GM10847 (cell line): Measurements from ENCODE around the gene PCSK9.

Experiments used
- POLR2A ChIP-seq: IDR thresholded peaks from 2 replicates; pipeline ENCODE4 v1.6.1; 2011; ENCODE audit not compliant: insufficient read length; ENCODE audit errors: extremely low read depth

The PCSK9 gene

GRCh38 chr1:55059302-55060132 is 20.2 kb downstream of the PCSK9 start:
- TF ChIP-seq POLR2A, result no peak

GRCh38 chr1:55060133-55060999 is 21.0 kb downstream of the PCSK9 start:
- no peak for TF ChIP-seq POLR2A

- TF ChIP-seq POLR2A, result no peak
These were observed 21.8 kb downstream of the PCSK9 start for GRCh38 chr1:55061000-55061705.

GRCh38 chr1:55061706-55062321 is 22.5 kb downstream of the PCSK9 start:
- TF ChIP-seq POLR2A, result no peak

GRCh38 chr1:55062801-55063576 is 23.6 kb downstream of the PCSK9 start:
- TF ChIP-seq POLR2A, result no peak

GRCh38 chr1:55063577-55063942 is 24.2 kb downstream of the PCSK9 start:
- no peak for TF ChIP-seq POLR2A

- no peak for TF ChIP-seq POLR2A
These were observed 24.8 kb downstream of the PCSK9 start for GRCh38 chr1:55064071-55064581.

- no peak for TF ChIP-seq POLR2A
These were observed 25.5 kb downstream of the PCSK9 start for GRCh38 chr1:55064861-55065263.

- TF ChIP-seq POLR2A, result no peak
These were observed 26.3 kb downstream of the PCSK9 start for GRCh38 chr1:55065648-55066047.

GRCh38 chr1:55067022-55067778 is 27.9 kb downstream of the PCSK9 start:
- no peak for TF ChIP-seq POLR2A

GRCh38 chr1:55067914-55068313 is 28.6 kb downstream of the PCSK9 start:
- TF ChIP-seq POLR2A, result no peak

- no peak for TF ChIP-seq POLR2A
These were observed 29.3 kb downstream of the PCSK9 start for GRCh38 chr1:55068638-55069037.

GRCh38 chr1:55069280-55069679 is 29.9 kb downstream of the PCSK9 start:
- no peak for TF ChIP-seq POLR2A

GRCh38 chr1:55070293-55071164 is 31.2 kb downstream of the PCSK9 start:
- no peak for TF ChIP-seq POLR2A
